SKM-1 treated with dmso at 0.1 percent for 144 hours (cell line): ENCODE measurements around the gene TBX10.
A peak's percentile ranks its signal among the peaks of the same experiment; 100 is the strongest.
"Not testable (repeated sequence)": the region's sequence is repeated elsewhere in the genome, so short reads cannot be mapped to it uniquely, and the experiment has no call there.

Source experiments
- DNase-seq: peaks from one replicate; lab custom pipeline; 2025; ENCODE audit not compliant: unreplicated experiment; lab: John Stamatoyannopoulos, UW

TBX10 gene

DNA sequence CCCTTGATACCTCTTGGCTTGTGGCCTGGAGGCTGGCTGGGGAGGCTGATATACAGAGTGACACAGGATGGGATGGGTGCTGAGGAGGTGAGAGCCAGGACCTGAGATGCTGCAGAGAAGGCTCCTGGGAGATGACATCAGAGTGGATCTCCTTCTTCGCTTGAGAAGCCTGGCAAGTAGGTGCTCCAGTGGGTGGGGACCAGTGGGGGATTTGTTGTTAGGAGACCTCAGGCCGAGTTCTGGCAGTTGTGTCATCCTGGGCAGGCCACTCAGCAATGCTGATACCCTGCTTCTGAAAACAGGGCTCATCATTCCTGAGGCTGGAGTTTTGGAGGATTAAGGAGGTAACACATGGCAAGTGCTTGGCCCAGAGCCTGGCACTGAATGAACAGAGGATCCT lies 34.7 kb downstream of the TBX10 start:
- no peak for DNase-seq

DNA sequence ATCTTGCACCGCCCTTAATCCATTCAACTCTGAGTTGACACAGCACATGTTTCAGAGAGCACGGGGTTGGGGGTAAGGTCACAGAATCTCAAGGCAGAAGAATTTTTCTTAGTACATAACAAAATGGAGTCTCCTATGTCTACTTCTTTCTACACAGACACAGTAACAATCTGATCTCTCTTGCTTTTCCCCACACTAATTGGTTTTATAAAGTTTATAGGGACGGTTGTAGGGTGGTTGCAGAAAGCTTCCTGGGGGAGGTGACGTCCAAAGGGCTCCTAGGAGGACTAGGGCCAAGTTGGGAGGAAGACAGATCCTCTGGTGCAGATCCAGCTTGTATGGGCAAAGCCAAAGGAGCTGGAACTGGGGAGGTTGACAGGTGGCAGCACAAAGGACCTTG lies 35.4 kb downstream of the TBX10 start:
- DNase-seq = not testable (repeated sequence)

GRCh38 chr11:67601098-67601497 lies 38.5 kb downstream of the TBX10 start:
- no peak for DNase-seq

- DNase-seq = peak; percentile 21
Measured at GRCh38 chr11:67600324-67601029, 39.1 kb downstream of the TBX10 start.

DNA sequence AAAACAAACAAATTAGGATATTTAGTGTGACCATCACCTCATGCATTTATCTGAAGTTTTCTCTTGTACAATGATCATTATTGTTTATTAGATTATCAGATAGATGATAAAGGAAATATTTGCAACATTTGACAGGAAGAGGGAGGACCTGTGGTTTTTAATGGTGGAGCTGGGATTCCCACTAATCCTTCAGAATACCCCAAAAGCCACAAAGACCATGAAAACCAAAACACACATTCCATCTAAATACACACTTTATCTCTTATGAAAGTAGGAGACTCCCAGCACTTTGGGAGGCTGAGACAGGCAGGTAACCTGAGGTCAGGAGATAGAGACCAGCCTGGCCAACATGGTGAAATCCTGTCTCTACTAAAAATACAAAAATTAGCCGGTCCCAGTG lies 40.4 kb downstream of the TBX10 start:
- no peak for DNase-seq

- not testable (repeated sequence) for DNase-seq
Measured at GRCh38 chr11:67597963-67598362, 41.6 kb downstream of the TBX10 start.

- not testable (repeated sequence) for DNase-seq
Measured at GRCh38 chr11:67597458-67597857, 42.1 kb downstream of the TBX10 start.

DNA sequence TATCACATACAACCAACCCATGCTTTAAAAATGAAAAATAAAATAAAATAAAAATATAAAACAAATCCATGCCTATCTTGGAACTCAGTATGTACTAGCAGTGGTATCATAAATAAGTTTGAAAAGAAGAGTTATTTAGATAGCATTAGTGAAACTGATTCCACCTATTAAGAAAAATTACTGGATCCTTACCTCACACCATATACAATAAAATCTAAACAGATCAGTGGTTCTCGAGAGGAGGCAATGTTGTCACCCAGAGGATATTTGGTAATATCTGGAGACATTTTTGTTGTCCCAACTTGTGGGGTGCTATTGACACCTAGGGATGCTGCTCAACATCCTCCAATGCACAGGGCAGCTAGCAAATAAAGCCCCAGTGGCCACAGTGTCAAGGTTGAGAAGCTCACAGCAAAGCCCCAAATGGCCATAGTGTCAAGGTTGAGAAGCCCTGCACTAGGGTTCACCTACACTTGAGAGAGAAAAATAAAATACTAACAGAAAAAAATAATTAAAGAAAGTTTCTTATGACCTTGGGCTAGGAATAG lies 42.7 kb downstream of the TBX10 start:
- no peak for DNase-seq

DNA sequence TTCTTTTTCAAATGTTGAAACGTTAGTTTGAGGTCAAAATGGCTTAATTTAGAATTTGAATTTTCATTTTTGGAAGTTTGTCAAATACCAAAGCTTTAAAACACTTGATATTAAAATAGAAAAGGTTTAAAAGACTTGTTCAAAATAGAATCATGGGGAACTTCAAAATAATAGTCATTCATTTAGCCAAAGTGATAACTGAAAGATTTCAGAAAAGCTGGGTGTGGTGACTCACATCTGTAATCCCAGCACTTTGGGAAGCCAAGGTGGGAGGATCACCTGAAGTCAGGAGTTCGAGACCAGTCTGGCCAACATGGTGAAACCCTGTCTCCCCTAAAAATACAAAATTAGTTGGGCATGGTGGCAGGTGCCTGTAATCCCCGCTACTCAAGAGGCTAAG lies 45.1 kb downstream of the TBX10 start:
- DNase-seq = no peak

DNA sequence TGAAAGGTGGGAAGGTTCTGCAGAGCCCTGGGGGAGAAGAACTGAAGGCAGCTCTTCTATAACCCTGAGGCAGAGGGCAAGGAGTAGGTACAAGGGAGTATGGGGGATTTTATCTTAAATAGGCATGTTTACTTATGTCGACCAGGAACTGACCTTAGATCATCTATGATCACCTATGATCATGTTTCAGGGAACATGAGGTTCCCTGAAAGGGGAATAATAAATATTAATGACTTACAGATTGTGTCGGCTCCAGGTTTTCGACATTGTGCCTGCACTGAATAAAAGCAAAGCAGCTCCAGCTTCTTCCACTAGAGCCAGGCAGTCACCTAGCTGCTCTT lies 46.0 kb downstream of the TBX10 start:
- DNase-seq = no peak

DNA sequence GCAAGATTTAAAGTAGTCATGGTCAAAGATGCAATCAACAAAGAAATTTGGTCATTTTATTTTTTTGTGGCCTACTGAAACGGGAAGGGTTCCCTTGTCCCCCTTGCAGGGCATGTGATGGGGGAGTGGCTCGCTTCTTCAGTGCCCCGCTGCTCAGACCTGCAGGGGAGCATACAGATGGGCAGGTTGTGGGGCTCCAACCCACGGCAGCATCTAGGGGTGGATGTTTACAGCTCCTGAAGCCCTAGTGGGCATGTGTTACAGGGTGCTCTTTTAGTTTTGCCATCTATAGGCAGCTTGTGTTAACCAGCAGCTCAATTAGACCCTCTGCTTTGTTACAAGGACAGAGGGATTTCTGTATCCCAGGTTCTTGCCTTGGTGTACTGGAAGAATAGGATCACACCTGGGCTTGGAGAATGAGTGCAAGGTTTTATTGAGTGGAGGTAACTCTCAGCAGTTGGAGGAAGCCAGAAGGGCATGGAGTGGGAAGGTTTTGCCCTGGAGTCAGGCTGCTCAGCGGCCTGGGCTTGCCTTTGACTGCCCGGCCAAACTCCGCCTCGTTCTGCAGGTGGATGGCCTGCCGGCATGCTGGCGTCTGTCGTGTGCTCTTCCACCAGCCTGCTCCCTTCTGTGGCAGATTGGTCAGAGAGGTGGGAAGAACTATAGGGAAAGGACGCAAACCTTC lies 46.5 kb downstream of the TBX10 start:
- no peak for DNase-seq

GRCh38 chr11:67588899-67589415 lies 50.6 kb downstream of the TBX10 start:
- not testable (repeated sequence) for DNase-seq

GRCh38 chr11:67588136-67588503 lies 51.4 kb downstream of the TBX10 start:
- DNase-seq = no peak

- DNase-seq = no peak
Measured at GRCh38 chr11:67586568-67587250, 52.9 kb downstream of the TBX10 start.

GRCh38 chr11:67585911-67586310 lies 53.7 kb downstream of the TBX10 start:
- no peak for DNase-seq

- DNase-seq = no peak
Measured at GRCh38 chr11:67584881-67585873, 54.4 kb downstream of the TBX10 start.

- DNase-seq = peak; percentile 42
Measured at GRCh38 chr11:67584205-67584880, 55.2 kb downstream of the TBX10 start.

GRCh38 chr11:67583247-67584204 lies 56.0 kb downstream of the TBX10 start, which contains the start of gene GSTP1:
TSS of gene GSTP1 (plus strand) at chr11:67583812. CDS start at chr11:67583844, 32 bp downstream.
- DNase-seq = peak; percentile 63

GRCh38 chr11:67582011-67582410 lies 57.6 kb downstream of the TBX10 start:
- no peak for DNase-seq
